Measurements from ENCODE around the gene SACS. TPM values are rescaled to one million over a fixed set of nuclear protein-coding genes. Genes with fewer than 3 reads are reported as not detected.

The SACS gene
- total and polyA plus RNA-seq, 2 of the 4 experiments (the other 2 are of a cell fraction) = 14.7 to 121 TPM

DNA sequence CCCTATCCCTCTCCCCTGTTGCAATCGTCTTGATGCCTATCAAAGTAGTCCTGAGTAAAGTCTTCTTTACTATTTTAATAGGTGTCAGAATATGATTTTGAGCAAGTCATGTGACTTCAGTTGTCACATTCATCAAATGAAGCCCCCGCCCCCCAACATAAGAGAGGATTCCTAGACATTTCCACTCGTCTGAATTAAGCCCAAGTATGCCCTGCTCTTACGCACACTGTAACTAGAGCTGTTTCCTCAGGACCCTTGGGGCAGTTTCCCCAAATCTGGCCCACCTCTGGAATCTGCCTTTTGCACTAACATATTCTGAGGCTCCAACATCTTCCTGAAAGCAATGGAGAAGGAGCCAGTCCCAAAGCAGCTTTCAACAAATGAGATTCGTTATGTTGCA lies 25.5 kb downstream of the SACS start:
- no peak for DNase-seq
- Histone ChIP-seq H2BK15ac (ENCODE audit: low read depth, low read length) (no peak overlapping the region), H3K56ac (ENCODE audit: extremely low read depth, insufficient read depth, low read length) (no peak overlapping the region), H3K4me3 (ENCODE audit: insufficient read depth, low read depth, low read length) (no peak overlapping the region), H4K91ac (ENCODE audit: insufficient read depth, low read depth, low read length) (no peak overlapping the region), H3K9me3 (ENCODE audit: control insufficient read depth, insufficient read depth, low read length) (no peaks in the 10 kb centered on the region), H4K5ac (ENCODE audit: low read depth, low read length) (no peak overlapping the region), H3K4me2 (ENCODE audit: low read depth, low read length) (no peak overlapping the region), H4K8ac (ENCODE audit: low read depth in 2 of 2, low read length in 2 of 2) (no peak overlapping the region), H3K18ac (ENCODE audit: low read depth, low read length) (no peak overlapping the region), H3K27me3 (ENCODE audit: control insufficient read depth, insufficient read depth, low read length) (no peaks in the 10 kb centered on the region), H3K27ac (ENCODE audit: insufficient read depth, low read length) (no peak overlapping the region), H2BK120ac (ENCODE audit: low read depth, low read length) (no peak overlapping the region), H3K9me1 (ENCODE audit: insufficient read depth, low read length) (no peaks in the 10 kb centered on the region), H3K4ac (ENCODE audit: low read depth, low read length) (no peak overlapping the region), H4K20me1 (ENCODE audit: insufficient read depth, low read length) (no peaks in the 10 kb centered on the region), H3K14ac (replicated peaks; ENCODE audit: low read depth, low read length) (no peak overlapping the region), H2AFZ (replicated peaks; ENCODE audit: low read length, poor library complexity) (no peak overlapping the region), H3K36me3 (ENCODE audit: control insufficient read depth, insufficient read depth, low read length) (peaks cover 1% of the 10 kb centered on the region; the same call in 1 of the 2 replicates), H3K9ac (ENCODE audit: low read depth, low read length) (no peak overlapping the region), H3K79me1 (ENCODE audit: low read depth in 1 of 2, low read length in 2 of 2) (peaks cover 2 to 20% of the 10 kb centered on the region in 2 experiments; a peak in 1 of 4 replicates), H2AK5ac (ENCODE audit: low read depth, low read length) (no peak overlapping the region), H2BK5ac (ENCODE audit: low read depth, low read length, poor library complexity, severe bottlenecking) (no peak overlapping the region), H2AK9ac (replicated peaks; ENCODE audit: low read depth, low read length, poor library complexity) (no peak overlapping the region), H3K23ac (ENCODE audit: low read depth, low read length) (no peak overlapping the region), H3K4me1 (ENCODE audit: control insufficient read depth, insufficient read depth, low read length) (no peaks in the 10 kb centered on the region), H2BK20ac (ENCODE audit: low read depth, low read length) (no peak overlapping the region)
- dilution Hi-C loops (cut with HindIII; ENCODE audit: low sequenced_read_pairs, unreplicated experiment) = no loop called here
- CTCF ChIA-PET = no interaction called here
- POLR2A ChIA-PET (ENCODE audit: unreplicated experiment) = no interaction called here
- 86% methylated on average over 3 of the region's 5 CpGs; no CpG with 5 or more reads in 1 of the 2 experiments for WGBS, 2 experiments (ENCODE audit: extremely low coverage in 2 of 2, insufficient read length in 1 of 2)
- TF ChIP-seq SMC3 (IDR thresholded peaks at IDR 0.05; ENCODE audit: low read depth, low read length) = no peak
- TF ChIP-seq MAFK (IDR thresholded peaks at IDR 0.05; ENCODE audit: low read depth, low read length) = no peak
- TF ChIP-seq RCOR1 (IDR thresholded peaks at IDR 0.05; ENCODE audit: insufficient replicate concordance, low read length) = no peak
- no peak for TF ChIP-seq BHLHE40 (IDR thresholded peaks at IDR 0.05; ENCODE audit: low read depth, low read length)
- no peak for TF ChIP-seq POLR2A (IDR thresholded peaks at IDR 0.05; ENCODE audit: low read depth, low read length)
- TF ChIP-seq NFE2L2 (IDR thresholded peaks at IDR 0.05; ENCODE audit: low read depth, low read length) = no peak
- TF ChIP-seq CHD1 (IDR thresholded peaks at IDR 0.05; ENCODE audit: low read depth, low read length) = no peak
- no peak for TF ChIP-seq CEBPB (IDR thresholded peaks at IDR 0.05; ENCODE audit: low read depth, low read length)
- TF ChIP-seq, protein P1, sequence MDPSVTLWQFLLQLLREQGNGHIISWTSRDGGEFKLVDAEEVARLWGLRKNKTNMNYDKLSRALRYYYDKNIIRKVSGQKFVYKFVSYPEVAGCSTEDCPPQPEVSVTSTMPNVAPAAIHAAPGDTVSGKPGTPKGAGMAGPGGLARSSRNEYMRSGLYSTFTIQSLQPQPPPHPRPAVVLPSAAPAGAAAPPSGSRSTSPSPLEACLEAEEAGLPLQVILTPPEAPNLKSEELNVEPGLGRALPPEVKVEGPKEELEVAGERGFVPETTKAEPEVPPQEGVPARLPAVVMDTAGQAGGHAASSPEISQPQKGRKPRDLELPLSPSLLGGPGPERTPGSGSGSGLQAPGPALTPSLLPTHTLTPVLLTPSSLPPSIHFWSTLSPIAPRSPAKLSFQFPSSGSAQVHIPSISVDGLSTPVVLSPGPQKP (IDR thresholded peaks at IDR 0.05; ENCODE audit: borderline replicate concordance, low read depth, low read length) = no peak
- no peak for TF ChIP-seq RAD21 (IDR thresholded peaks at IDR 0.05; ENCODE audit: low read length)
- TF ChIP-seq RFX5 (IDR thresholded peaks at IDR 0.05; ENCODE audit: low read depth, low read length) = no peak
- TF ChIP-seq, protein P2, sequence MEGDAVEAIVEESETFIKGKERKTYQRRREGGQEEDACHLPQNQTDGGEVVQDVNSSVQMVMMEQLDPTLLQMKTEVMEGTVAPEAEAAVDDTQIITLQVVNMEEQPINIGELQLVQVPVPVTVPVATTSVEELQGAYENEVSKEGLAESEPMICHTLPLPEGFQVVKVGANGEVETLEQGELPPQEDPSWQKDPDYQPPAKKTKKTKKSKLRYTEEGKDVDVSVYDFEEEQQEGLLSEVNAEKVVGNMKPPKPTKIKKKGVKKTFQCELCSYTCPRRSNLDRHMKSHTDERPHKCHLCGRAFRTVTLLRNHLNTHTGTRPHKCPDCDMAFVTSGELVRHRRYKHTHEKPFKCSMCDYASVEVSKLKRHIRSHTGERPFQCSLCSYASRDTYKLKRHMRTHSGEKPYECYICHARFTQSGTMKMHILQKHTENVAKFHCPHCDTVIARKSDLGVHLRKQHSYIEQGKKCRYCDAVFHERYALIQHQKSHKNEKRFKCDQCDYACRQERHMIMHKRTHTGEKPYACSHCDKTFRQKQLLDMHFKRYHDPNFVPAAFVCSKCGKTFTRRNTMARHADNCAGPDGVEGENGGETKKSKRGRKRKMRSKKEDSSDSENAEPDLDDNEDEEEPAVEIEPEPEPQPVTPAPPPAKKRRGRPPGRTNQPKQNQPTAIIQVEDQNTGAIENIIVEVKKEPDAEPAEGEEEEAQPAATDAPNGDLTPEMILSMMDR (conservative IDR thresholded peaks at IDR 0.05; ENCODE audit: low read depth, low read length) = no peak
- TF ChIP-seq, protein P3, sequence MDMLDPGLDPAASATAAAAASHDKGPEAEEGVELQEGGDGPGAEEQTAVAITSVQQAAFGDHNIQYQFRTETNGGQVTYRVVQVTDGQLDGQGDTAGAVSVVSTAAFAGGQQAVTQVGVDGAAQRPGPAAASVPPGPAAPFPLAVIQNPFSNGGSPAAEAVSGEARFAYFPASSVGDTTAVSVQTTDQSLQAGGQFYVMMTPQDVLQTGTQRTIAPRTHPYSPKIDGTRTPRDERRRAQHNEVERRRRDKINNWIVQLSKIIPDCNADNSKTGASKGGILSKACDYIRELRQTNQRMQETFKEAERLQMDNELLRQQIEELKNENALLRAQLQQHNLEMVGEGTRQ (IDR thresholded peaks at IDR 0.05; ENCODE audit: low read depth, low read length) = no peak
- TF ChIP-seq MXI1 (IDR thresholded peaks at IDR 0.05; ENCODE audit: borderline replicate concordance, low read depth, low read length) = no peak
- TF ChIP-seq FOS (IDR thresholded peaks at IDR 0.05; ENCODE audit: low read depth, low read length) = no peak
- TF ChIP-seq MAZ (IDR thresholded peaks at IDR 0.05; ENCODE audit: borderline replicate concordance, low read depth, low read length) = no peak
- no TSS peak for BruUV-seq (replicated peaks)
- no peak for ATAC-seq (ENCODE audit: low read depth)
- intact Hi-C loops (cut with micrococcal nuclease) = no loop called here
- in situ Hi-C loops (cut with MboI; ENCODE audit: low sequenced_read_pairs) = no loop called here

Data from IMR-90 (cell line).